Nephron (organoid): ENCODE data around the gene AFAP1L1.

ENCODE experiments used
- H3K27ac Mint-ChIP-seq, 3 experiments: 2 replicates each; pipeline ENCODE4 v1.8.0; 2020; ENCODE audit warnings: mixed read lengths in 3 of 3, mild to moderate bottlenecking in 2 of 3, moderate library complexity in 1 of 3
- H3K27me3 Mint-ChIP-seq: 2 replicates; pipeline ENCODE4 v1.8.0; 2021; ENCODE audit warnings: low read depth, mild to moderate bottlenecking, moderate library complexity, mixed read lengths
- H3K36me3 Mint-ChIP-seq: 2 replicates; pipeline ENCODE4 v1.8.0; 2020; ENCODE audit warnings: low read depth, mixed read lengths
- H3K4me1 Mint-ChIP-seq: 2 replicates; pipeline ENCODE4 v1.8.0; 2020; ENCODE audit warnings: mixed read lengths
- H3K4me3 Mint-ChIP-seq, 3 experiments: 2 replicates each; pipeline ENCODE4 v1.8.0; 2020; ENCODE audit warnings: mild to moderate bottlenecking in 3 of 3, mixed read lengths in 3 of 3, moderate library complexity in 2 of 3
- H3K9me3 Mint-ChIP-seq: 2 replicates; pipeline ENCODE4 v1.8.0; 2020; ENCODE audit warnings: mixed read lengths
- TF ChIP-seq, protein P1 (sequence below), 3 experiments: fragments of 200-600 bp; sonication (generic); IDR thresholded peaks; one replicate each; pipeline ENCODE4 v1.5.0; 2021; ENCODE audit warnings: antibody characterized with exemption in 3 of 3; ENCODE audit not compliant: unreplicated experiment in 3 of 3

AFAP1L1 gene

GRCh38 chr5:149257131-149257530 lies 14.5 kb upstream of the AFAP1L1 start:
- H3K4me1 Mint-ChIP-seq, result no peaks in the 10 kb centered on the region

DNA sequence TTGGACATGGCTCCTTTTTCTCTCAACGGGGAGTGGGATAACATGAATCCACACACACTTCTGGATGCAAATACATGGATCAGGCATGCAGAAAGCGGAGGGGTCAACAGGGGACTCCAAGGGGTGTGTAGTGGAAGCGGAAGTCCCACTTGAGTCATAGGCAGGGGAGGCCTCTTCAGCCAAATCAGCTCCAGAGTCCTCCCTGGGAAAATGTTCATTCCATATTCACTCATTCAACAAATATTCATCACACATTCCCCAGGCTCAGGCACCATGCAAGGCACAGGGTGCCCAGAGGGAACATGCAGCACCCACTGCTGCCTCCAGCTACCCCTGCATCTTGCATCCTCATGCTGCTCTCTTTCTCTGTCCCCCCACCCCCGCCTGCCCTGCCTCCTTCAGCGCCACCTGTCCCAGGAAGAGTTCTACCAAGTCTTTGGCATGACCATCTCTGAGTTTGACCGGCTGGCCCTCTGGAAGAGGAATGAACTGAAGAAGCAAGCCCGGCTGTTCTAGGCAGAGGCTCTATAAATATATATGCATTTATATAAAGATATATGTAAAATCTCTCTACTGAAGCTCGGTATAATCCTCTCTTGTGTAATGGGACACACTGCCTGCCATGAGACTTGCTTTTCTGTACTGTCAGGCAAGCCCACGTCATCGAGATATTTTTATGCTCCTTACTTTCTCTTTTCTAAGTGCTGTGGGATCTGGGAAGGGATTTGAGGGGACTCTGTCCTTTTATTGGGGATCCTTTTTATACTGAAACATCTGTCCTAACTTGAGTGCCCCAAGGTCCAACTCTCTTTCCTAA lies 13.6 kb upstream of the AFAP1L1 start:
- TF ChIP-seq, protein P1, sequence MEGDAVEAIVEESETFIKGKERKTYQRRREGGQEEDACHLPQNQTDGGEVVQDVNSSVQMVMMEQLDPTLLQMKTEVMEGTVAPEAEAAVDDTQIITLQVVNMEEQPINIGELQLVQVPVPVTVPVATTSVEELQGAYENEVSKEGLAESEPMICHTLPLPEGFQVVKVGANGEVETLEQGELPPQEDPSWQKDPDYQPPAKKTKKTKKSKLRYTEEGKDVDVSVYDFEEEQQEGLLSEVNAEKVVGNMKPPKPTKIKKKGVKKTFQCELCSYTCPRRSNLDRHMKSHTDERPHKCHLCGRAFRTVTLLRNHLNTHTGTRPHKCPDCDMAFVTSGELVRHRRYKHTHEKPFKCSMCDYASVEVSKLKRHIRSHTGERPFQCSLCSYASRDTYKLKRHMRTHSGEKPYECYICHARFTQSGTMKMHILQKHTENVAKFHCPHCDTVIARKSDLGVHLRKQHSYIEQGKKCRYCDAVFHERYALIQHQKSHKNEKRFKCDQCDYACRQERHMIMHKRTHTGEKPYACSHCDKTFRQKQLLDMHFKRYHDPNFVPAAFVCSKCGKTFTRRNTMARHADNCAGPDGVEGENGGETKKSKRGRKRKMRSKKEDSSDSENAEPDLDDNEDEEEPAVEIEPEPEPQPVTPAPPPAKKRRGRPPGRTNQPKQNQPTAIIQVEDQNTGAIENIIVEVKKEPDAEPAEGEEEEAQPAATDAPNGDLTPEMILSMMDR (IDR thresholded peaks at IDR 0.05; ENCODE audit: unreplicated experiment in 3 of 3), result no peak

More at GRCh38 chr5:149257131-149257530, 14.5 kb upstream of the AFAP1L1 start:
- H3K4me3 Mint-ChIP-seq, result no peak overlapping the region
- H3K36me3 Mint-ChIP-seq, result no peaks in the 10 kb centered on the region
- no peaks in the 10 kb centered on the region for H3K9me3 Mint-ChIP-seq
- H3K27me3 Mint-ChIP-seq, result peaks cover 43% of the 10 kb centered on the region
- TF ChIP-seq, protein P1 (IDR thresholded peaks at IDR 0.05; ENCODE audit: unreplicated experiment in 3 of 3), result no peak
- no peak overlapping the region for H3K27ac Mint-ChIP-seq

DNA sequence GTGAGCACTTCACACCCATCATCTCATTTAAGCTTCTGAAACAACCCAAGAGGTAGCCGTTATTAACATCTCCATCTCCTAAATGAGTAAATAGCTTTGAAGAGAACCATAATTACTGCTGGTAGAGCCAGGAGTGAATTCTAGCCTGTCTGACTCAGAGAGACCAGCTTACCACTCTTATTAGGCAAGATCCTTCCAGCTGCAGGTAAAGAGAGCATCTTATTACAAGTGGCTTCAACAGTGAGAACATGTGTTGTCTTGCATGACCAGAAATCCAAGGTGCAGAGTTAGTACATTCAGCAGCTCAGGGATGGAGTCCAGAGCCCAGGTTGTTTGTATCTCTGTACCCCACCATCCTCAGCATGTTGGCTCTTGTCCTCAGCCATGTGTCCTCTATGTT lies 10.9 kb upstream of the AFAP1L1 start:
- Mint-ChIP-seq H3K4me3 (no peak overlapping the region), H3K27me3 (peaks cover 58% of the 10 kb centered on the region), H3K4me1 (no peaks in the 10 kb centered on the region), H3K36me3 (no peaks in the 10 kb centered on the region), H3K27ac (no peak overlapping the region), H3K9me3 (no peaks in the 10 kb centered on the region)
- TF ChIP-seq, protein P1 (IDR thresholded peaks at IDR 0.05; ENCODE audit: unreplicated experiment in 3 of 3), result no peak

More for the DNA sequence above, 13.6 kb upstream of the AFAP1L1 start:
- H3K4me3 Mint-ChIP-seq, result no peak overlapping the region
- no peaks in the 10 kb centered on the region for H3K9me3 Mint-ChIP-seq
- H3K27ac Mint-ChIP-seq, result no peak overlapping the region
- H3K36me3 Mint-ChIP-seq, result no peaks in the 10 kb centered on the region
- peaks cover 44% of the 10 kb centered on the region for H3K27me3 Mint-ChIP-seq
- no peaks in the 10 kb centered on the region for H3K4me1 Mint-ChIP-seq

- peaks cover 63% of the 10 kb centered on the region for H3K27me3 Mint-ChIP-seq
- no peak overlapping the region for H3K27ac Mint-ChIP-seq
- H3K36me3 Mint-ChIP-seq, result no peaks in the 10 kb centered on the region
- no peak overlapping the region for H3K4me3 Mint-ChIP-seq
- no peaks in the 10 kb centered on the region for H3K9me3 Mint-ChIP-seq
- TF ChIP-seq, protein P1 (IDR thresholded peaks at IDR 0.05; ENCODE audit: unreplicated experiment in 3 of 3), result no peak
- no peaks in the 10 kb centered on the region for H3K4me1 Mint-ChIP-seq
Observed at GRCh38 chr5:149261246-149261645, 10.4 kb upstream of the AFAP1L1 start.

DNA sequence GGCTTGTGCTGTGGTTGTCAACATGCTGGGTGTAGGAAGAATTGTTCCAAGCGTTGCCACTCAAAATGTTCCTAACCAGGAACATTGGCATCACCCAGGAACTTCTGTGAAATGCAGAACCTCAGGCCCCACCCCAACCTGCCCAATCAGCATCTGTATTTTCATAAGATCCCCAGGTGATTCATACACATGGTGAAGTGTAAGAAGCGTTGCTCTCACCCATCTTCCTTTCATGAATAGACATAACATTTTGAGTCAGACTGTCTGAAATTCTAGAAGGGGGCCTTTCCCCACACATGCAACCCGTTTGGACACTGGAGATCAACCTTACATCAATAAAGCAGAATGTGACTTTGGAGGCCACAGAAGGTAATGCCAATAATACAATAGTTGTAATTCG lies 9.3 kb upstream of the AFAP1L1 start:
- Mint-ChIP-seq H3K4me1 (no peaks in the 10 kb centered on the region), H3K36me3 (no peaks in the 10 kb centered on the region), H3K4me3 (no peak overlapping the region), H3K27me3 (peaks cover 64% of the 10 kb centered on the region), H3K27ac (no peak overlapping the region), H3K9me3 (peaks cover 2% of the 10 kb centered on the region)
- TF ChIP-seq, protein P1 (IDR thresholded peaks at IDR 0.05; ENCODE audit: unreplicated experiment in 3 of 3), result no peak
